GM19372 (cell line): ENCODE data around the gene COL23A1.

Experiments
- ATAC-seq: cut with Tn5 transposase; IDR thresholded peaks from one replicate; pipeline ENCODE4 v1.9.1; 2021; ENCODE audit warnings: mild to moderate bottlenecking, low read depth, moderate library complexity; ENCODE audit not compliant: unreplicated experiment

COL23A1 gene

GRCh38 chr5:178196281-178196812 is 393.8 kb downstream of the COL23A1 start:
- ATAC-seq: no peak

GRCh38 chr5:178194026-178194425 is 396.2 kb downstream of the COL23A1 start:
- no peak for ATAC-seq

GRCh38 chr5:178193251-178193809 is 396.9 kb downstream of the COL23A1 start:
- ATAC-seq: no peak

- ATAC-seq: no peak
These were observed 397.4 kb downstream of the COL23A1 start for GRCh38 chr5:178192787-178193186.

- ATAC-seq: no peak
These were observed 397.9 kb downstream of the COL23A1 start for GRCh38 chr5:178192244-178192643.

GRCh38 chr5:178191661-178192060 is 398.5 kb downstream of the COL23A1 start:
- ATAC-seq: no peak

- no peak for ATAC-seq
These were observed 400.8 kb downstream of the COL23A1 start for GRCh38 chr5:178189433-178189832.
